DMS53 treated with DMSO at 0.1 percent for 48 hours (cell line): ENCODE data around the gene ITGA7.

Experiments
- DNase-seq: peaks from one replicate; lab custom pipeline; 2025; ENCODE audit not compliant: unreplicated experiment; lab: John Stamatoyannopoulos, UW

Gene ITGA7

DNA sequence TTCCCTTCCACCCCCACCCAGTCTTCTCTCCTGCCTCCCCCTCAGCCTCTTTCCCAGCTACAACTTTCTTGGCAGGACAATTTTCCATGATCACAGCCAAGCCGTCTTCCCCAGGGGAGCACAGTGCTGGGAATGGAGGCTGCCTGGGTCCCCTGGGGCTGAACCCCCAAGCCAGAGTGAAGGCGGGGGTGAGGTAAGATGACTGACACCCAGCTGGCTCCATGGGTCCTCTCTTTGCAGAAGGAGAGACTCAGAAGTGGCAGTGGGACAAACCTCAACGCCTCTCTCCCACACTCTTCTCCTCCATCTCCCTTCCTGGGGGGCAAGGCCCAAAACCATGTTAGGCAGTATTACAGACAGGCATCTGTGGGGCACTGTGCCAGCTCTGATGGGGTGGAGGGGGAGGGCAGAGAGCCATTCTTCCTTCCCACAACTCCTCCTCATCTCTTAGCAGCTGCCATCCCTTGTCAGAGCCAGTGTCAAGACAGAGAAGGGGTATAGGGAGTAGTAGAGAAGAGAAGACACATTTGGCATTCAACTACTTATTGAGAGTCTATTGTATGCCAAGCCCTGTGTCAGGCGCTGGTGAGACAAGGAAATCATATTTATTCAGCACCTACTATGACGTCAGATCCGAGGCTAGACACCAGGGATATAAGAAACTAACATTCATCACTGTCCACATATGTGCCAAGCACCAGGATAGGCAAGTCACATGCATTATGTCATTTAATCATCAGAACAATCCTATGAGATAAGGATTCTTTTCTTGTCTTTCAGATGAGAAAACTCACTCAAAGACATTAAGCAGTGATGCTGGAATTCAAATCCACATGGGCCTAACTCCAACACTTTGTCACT is 3.6 kb downstream of the ITGA7 start:
- DNase-seq: no peak

DNA sequence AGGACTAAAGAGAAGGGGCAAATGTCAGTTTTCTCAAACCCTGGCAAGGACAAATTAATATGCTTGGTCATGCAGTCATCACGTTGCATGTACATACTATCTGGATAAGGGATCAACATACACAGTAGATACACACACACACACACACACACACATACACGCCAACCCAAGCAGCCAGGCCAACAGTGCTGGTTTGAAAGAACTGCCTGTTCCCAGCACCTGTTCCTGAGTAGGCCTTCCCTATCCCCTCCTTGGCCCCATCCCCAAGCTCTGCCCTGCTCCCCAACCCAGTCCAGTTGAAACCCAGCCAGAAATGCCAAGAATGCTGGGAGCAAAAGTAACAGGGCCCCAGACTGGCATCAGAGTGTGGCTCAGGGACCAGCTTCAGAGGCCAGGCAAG is 4.4 kb downstream of the ITGA7 start:
- no peak for DNase-seq

GRCh38 chr12:55702861-55703260 is 4.8 kb downstream of the ITGA7 start:
- DNase-seq: no peak

- no peak for DNase-seq
Measured at GRCh38 chr12:55700255-55701018, 7.3 kb downstream of the ITGA7 start.

DNA sequence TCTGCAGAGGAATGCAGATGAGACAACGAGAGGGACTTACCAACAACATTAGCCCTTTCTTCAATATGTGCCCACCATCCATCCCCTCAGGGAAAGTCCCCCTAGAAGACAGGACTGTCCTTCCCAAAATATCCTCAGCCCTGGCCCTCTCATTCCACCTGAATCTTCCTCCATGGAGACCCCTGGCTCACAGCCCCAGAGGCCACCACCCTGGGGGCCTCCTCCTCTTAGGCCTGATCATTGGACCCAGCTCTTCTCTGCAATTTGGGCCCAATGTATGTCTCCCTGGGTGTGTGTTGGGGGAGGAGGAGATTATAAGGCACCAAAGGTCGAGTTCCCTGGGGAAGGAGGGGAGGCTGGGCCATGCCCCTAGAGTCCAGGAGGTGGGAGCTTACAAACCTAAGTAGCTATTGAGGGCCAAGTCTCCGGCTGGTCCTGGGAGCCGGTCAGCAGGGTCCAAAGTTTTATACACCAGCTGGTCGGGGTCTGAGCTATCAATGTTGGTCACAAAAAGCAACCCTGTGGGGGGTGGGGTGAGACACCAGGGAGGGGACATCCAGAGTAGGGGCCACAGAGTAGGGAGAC is 8.1 kb downstream of the ITGA7 start:
- no peak for DNase-seq

- no peak for DNase-seq
Measured at GRCh38 chr12:55698965-55699364, 8.7 kb downstream of the ITGA7 start.

- no peak for DNase-seq
Measured at GRCh38 chr12:55698241-55698955, 9.3 kb downstream of the ITGA7 start.

DNA sequence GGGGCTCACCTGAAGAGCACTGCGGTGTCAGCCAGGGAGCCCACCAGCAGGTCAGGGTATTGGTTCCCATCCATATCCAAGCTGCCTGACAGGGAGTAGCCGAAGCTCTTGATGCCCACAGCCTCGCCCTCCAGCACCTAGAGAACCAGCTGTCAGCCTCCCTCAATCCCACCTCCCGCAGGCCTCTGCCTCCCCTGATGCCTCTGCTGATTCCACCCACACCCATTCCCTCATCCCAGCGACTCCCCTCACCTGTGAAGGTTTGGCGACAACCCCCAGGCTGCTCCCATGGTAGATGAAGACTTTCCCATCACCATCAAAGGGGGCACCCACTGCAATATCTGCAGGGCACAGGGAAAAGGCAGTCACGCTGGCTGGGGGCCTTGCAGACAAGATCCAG is 10.0 kb downstream of the ITGA7 start:
- no peak for DNase-seq

GRCh38 chr12:55696796-55697462 is 10.8 kb downstream of the ITGA7 start:
- DNase-seq: no peak

- no peak for DNase-seq
Measured at GRCh38 chr12:55696141-55696540, 11.6 kb downstream of the ITGA7 start.

DNA sequence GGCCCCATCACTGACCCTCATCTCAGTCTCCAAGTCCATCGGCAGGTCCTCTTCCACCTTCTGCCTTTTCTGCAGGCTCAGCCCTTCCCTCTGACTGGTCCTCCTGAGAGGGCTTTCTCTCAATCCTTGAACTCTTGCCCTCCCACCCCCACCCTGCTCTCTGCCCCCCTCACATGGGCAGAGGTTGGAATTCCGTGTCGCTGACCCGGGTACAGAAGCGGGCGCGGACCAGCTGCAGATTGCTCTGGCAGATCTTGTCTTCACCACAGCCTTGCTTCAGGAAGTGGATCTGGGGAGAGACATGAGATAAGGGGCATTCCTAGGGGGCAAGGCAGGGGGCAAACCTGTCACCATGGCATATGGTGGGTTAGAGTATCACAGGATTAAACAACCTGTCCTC is 12.4 kb downstream of the ITGA7 start:
- no peak for DNase-seq

DNA sequence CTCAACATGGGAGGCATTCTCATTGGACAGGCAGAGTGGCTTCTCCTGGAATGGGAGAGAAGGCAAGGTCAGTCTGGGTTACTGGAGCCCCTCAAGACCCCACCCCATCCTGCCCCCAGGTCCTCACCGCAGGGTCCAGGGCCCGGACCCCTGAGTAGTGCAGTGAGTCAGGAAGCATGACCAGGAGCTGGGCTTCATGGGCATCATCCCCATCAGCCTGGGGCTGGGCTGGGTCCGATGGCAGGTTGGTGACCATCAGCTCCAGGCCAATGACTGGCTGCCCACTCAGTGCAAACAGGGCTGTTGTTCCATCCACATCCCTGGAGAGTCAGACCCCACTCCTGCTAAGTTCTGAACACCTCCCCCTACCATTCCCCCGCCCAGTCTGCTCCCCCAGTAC is 13.1 kb downstream of the ITGA7 start:
- no peak for DNase-seq

GRCh38 chr12:55694188-55694515 is 13.6 kb downstream of the ITGA7 start:
- no peak for DNase-seq

- DNase-seq: no peak
Measured at GRCh38 chr12:55693323-55694187, 14.1 kb downstream of the ITGA7 start.

DNA sequence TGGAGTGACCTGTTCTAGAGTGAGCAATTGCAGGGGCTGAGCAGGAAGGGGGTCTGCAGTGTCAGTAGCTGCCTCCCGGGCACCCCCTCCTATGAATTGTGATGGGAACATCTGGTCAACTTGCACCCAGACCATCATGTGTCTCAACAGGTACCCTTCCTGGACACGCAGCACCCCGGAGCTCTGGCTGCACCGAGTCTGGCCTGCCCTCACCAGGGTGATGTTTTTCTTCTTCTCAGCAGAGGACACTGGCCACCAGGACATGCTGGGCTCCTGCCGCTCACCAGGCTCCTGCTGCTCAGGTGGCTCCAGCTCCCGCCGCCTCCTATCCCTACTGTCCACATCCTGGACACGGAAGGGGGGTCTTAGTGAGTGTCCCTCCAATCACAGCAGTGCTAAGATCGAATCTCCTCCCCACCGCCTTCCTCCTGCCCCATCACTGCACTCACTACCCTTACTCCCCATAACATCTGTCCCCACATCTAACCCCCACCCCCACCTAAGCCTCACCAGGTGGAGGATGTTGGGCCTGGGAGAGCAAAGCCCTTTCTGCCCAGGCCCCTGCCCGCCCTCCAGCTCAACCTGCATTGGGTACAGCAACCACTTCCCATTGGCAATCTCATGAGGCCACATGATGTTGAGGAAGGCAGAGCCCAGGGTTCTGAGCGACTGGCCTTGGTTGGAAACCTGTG is 14.9 kb downstream of the ITGA7 start:
- DNase-seq: no peak

DNA sequence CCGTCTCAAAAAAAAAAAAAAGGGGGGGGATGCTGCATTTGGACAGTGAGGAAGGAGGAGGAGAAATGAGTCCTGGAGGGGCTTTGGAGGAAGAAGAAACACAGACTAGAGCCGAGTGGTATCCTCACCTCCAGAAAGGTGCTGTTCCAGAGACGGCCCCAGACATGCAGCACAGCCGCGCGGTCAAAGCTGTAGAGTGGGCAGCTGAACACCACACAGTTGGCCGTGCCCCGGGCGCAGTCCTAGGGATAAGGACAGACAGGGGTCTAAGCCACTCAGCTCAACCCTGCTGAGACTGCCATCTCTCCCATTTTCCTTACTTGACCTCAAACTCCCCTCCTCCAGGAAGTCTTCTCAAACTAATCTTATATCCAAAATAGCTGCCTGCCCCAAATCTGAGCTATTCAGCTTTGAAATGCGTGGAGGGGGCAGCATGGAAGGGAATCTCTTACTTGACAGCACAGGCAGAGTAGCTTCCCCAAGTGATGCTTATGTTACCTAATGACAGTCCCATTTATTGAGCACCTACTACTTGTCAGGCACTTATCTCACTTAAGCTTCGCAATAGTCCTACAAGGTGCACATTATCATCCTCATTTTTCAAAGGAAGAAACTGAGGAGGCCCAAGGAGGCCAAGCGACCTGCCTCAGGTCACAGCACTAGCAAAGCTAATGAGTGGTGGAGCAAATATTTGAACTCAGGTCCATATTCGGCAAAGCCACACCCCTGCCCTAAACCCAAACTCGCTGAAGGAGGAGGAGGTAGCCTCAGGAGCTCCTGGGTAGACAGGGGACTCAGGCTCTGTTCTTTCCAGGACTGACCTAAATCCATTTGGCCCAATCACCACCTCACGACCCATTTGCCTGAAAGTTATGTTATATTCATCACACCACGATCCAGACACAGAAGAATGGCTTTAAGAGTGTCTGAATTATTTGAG is 18.7 kb downstream of the ITGA7 start:
- no peak for DNase-seq

GRCh38 chr12:55687746-55688145 is 20.0 kb downstream of the ITGA7 start:
- DNase-seq: no peak

DNA sequence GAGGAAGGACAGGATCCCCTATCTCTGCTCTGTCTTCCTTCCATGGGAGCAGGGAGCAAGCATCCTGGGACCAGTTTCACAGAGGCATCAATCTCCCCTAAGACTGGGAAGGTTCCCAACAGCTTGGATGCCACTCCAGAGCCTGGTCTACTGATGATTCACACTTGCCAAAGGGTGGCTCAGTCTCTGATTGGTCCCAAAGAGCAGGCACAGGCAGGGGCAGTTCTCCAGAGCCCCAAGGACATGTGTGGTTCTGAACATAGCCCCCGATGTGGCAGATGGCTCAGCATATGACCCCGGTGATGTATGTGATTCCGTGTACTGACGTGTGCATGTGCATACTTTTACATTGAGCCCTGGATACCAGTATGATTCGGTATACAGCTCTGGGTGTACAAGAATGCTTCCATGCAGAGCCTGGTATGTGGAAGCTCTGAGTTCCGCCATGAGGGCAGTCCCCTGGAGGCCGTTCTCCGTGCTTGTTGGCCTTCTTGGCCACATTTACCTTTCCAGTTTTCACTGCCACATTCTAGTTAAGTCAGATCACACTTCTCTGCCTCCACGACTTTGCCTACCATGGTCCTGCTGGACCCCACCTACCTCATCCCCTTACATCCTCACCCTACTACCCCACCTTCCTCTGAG is 21.2 kb downstream of the ITGA7 start:
- DNase-seq: no peak
